Mammary epithelial cell (primary cell): ENCODE measurements around the gene AKAP6.

Source experiments
- CTCF ChIP-seq, 2 donors: IDR thresholded peaks in 1 of 2; conservative IDR thresholded peaks in 1 of 2; 2 replicates each; pipeline ENCODE4 v1.5.1; 2011 to 2012; ENCODE audit warnings: inconsistent platforms in 2 of 2, low read length in 2 of 2, mild to moderate bottlenecking in 2 of 2, control low read depth in 1 of 2, low read depth in 1 of 2; ENCODE audit not compliant: insufficient read depth in 1 of 2; ENCODE audit errors: extremely low read depth in 1 of 2
- EZH2 ChIP-seq: IDR thresholded peaks from 2 replicates; pipeline ENCODE4 v1.6.1; 2012; ENCODE audit warnings: low read length, inconsistent platforms, borderline replicate concordance

- TF ChIP-seq EZH2 (no peak), CTCF (conservative IDR thresholded peaks at IDR 0.05 in 1 of 2, IDR thresholded peaks at IDR 0.05 in 1 of 2; ENCODE audit: extremely low read depth in 1 of 2, insufficient read depth in 1 of 2, low read depth in 1 of 2, low read length in 2 of 2) (no peak)
Measured at GRCh38 chr14:32430326-32430725, 101.2 kb downstream of the AKAP6 start.
